OCI-LY7 (cell line): ENCODE data around the gene KDM4B.

Experiments
- EZH2phosphoT487 ChIP-seq: fragments of 200-600 bp; sonication (generic); IDR thresholded peaks from 2 replicates; pipeline ENCODE4 v1.6.1; 2018; ENCODE audit warnings: low read depth, borderline replicate concordance, mild to moderate bottlenecking, mixed run types, antibody characterized with exemption, low read length, moderate library complexity, mixed read lengths
- TF ChIP-seq, protein P1 (sequence below): fragments of 200-600 bp; sonication (generic); conservative IDR thresholded peaks from 2 replicates; pipeline ENCODE4 v1.5.1; 2014; ENCODE audit warnings: mild to moderate bottlenecking, antibody characterized with exemption, low read length, moderate library complexity, mixed read lengths

DNA sequence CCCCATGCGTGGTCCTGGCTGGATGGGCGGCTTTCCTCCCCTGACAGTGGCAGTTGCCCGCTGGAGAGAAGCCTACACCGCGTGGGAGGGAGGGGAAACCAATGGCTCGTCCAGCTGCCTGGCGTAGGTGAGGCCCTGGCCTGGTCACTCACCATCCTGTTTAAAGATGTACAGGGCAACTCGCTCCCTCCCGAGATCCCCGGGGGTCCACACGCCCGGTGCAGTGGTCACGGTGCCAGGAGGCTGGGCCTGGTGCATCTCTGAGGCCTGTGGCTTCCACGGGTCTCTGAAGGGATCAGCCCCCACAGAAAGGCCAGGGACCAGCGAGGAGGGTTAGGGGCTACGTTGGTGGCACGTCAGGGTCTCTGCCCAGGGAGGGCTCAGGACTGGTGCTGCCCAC lies 156.5 kb downstream of the KDM4B start:
- TF ChIP-seq, protein P1, sequence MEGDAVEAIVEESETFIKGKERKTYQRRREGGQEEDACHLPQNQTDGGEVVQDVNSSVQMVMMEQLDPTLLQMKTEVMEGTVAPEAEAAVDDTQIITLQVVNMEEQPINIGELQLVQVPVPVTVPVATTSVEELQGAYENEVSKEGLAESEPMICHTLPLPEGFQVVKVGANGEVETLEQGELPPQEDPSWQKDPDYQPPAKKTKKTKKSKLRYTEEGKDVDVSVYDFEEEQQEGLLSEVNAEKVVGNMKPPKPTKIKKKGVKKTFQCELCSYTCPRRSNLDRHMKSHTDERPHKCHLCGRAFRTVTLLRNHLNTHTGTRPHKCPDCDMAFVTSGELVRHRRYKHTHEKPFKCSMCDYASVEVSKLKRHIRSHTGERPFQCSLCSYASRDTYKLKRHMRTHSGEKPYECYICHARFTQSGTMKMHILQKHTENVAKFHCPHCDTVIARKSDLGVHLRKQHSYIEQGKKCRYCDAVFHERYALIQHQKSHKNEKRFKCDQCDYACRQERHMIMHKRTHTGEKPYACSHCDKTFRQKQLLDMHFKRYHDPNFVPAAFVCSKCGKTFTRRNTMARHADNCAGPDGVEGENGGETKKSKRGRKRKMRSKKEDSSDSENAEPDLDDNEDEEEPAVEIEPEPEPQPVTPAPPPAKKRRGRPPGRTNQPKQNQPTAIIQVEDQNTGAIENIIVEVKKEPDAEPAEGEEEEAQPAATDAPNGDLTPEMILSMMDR: no peak
- no peak for TF ChIP-seq EZH2phosphoT487
